HG03066 (cell line): ENCODE measurements around the gene WAC.

Experiments used
- ATAC-seq: cut with Tn5 transposase; IDR thresholded peaks from one replicate; pipeline ENCODE4 v1.9.1; 2021; ENCODE audit warnings: low read depth; ENCODE audit not compliant: unreplicated experiment

The WAC gene

GRCh38 chr10:28661035-28661434, 128.1 kb downstream of the WAC start:
- no peak for ATAC-seq

GRCh38 chr10:28663576-28664368, 130.9 kb downstream of the WAC start:
- ATAC-seq = peak; percentile 59

DNA sequence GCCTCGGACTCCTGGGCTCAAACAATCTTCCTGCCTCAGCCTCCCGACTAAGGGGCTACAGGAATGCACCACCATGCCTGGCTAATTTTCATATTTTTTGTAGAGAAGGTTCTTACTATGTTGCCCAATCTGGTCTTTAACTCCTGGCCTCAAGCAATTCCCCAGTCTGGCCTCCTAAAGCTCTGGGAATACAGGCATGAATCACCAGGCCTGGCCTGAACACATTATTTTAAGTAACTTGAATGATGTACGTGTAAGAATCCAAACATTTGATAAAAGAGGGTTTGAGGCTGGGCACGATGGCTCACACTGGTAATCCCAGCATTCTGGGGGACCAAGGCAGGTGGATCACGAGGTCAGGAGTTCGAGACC, 131.4 kb downstream of the WAC start:
- ATAC-seq = no peak

GRCh38 chr10:28666751-28667467, 134.0 kb downstream of the WAC start:
- ATAC-seq = no peak

- ATAC-seq = no peak
Measured at GRCh38 chr10:28668363-28669226, 135.7 kb downstream of the WAC start.

DNA sequence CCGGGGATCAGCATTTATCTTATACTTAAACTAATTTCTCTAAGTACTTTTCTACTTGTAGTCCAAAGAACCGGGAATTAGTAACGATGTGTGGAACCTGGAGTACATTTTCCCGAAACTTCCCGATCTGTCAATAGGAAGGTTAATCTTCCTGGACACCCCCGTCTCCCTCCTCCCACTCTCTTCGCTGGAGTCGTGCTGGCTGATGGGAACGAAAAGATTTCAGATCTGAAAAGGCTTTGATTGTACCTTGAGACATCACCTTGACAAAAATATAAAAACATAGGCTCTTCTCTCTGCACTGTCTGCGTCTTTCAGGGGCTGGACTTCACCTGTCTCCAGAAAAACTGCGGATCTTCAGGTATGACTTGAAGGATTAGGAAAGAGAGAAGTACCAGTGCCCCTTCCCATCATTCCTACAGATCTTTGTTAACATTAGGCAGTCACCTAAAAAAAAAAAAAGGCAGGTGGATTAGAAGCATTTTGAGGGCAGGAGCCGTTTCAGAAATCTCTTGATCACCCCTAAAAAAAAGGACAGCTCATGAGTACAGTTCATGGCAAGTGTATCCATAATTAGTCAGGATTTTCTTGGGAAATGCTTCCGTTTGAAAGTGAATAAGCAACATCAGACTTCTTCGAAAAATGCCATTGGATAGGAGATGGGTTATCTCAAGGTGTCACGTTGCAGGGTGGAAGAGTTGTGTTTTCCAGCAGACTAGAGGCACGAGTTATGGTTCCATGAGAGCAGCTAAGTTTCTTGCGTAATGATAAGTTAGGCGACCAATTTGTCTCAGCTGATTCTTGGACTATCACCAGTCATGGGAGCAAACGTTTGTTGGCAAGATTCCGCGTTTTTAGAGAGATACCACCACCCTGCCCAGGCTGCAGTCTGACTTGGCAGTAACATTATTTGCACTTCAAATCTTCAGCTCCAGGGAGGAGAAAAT, 136.6 kb downstream of the WAC start:
- no peak for ATAC-seq
